NCI-H2171 treated with DMSO at 0.1 percent for 48 hours (cell line): ENCODE measurements around the gene SLC38A11.

Experiments used
- DNase-seq: peaks from one replicate; lab custom pipeline; 2025; lab: John Stamatoyannopoulos, UW

The SLC38A11 gene

DNA sequence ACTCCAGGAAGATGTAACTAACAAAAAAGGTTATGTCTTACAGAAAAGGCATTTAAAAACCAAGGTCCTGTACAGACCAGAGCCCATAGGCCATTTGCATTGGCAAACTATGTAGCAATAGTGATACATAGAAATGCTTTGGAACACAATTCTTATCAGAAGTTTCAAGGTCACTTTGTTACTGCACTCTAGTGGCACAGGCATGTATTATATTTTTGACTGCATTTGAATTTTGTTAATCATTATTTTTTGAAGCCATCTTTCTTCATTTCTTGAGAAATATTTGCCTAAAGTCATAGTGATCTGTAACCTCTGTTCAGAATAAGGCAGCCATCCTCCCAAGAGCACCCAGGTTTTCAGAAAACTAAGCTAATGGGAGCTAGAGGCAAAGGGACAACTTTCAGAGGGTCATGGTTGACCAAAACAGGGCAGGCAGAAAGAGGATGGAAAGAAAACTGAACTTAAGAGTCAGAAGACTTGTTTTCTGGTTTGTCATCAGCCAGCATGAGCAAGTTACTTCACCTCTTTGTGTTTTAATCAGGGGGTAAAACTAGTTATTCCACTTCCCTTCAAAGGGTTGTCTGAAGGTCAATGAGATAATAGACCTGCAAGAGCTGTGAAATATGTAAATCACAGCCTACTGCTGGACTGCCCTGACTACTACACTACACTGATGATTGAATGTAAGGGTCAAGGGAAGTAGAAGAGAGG, 41.5 kb downstream of the SLC38A11 start:
- DNase-seq, result peak; percentile 53

- peak; percentile 44 for DNase-seq
These were observed 42.3 kb downstream of the SLC38A11 start for GRCh38 chr2:164913011-164913410.

DNA sequence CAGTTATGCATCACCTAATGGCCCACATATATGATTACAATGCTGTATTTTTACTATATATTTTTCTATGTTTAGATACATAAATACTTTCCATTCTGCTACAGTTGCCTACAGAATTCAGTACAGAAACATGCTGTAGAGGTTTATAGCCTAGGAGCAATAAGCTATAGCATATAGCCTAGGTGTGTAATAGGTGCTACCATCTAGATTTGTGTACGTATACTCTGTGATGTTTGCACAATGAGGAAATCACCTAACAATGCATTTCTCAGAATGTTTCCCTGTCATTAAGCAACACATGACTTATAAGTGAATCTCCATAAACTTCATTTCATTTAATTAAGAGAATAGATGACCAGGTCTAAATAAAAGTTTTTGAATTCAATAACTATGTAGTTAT, 43.5 kb downstream of the SLC38A11 start:
- peak; percentile 39 for DNase-seq

DNA sequence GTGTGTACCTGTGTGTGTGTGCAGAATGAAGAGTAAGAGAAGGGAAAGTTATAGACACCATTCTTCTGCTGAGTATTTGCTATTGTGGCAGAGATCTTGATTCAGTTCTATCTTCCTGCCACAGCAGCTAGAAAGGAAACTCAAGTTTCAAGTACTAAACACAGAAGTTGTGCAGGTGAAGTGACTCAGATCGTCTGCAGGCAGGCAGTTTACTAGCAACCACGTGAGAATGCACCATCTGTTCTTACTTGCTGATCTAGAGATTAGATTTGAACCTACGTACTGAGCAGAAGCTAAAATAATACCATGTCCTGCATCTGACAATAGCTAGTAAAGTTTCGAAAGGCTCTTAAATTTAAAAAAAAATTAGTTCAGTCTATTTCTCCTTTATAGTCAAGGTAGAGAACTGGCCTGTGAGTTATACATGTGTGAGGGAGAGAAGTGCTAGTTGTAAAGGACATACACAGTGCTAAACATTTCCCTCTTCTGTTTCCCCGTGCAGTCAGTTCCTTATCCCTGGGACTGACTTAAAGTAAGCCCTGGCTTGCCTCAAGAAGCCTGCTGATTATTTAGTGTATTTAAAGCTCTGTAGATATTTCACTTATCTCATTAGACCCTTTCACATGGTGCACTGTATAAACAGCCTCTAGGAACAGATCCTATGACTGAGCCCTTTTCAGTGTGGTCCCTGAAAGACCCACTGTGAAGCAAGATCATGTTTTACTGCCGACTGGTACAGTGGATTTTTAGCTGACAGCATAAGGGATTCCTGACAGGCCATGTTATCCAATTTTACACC, 45.0 kb downstream of the SLC38A11 start:
- peak; percentile 99 for DNase-seq

- DNase-seq, result no peak
These were observed 48.4 kb downstream of the SLC38A11 start for GRCh38 chr2:164906947-164907346.

- no peak for DNase-seq
These were observed 50.0 kb downstream of the SLC38A11 start for GRCh38 chr2:164905307-164905706.

- peak; percentile 92 for DNase-seq
These were observed 51.4 kb downstream of the SLC38A11 start for GRCh38 chr2:164903951-164904350.

- DNase-seq, result peak; percentile 85
These were observed 52.1 kb downstream of the SLC38A11 start for GRCh38 chr2:164903204-164903603.

DNA sequence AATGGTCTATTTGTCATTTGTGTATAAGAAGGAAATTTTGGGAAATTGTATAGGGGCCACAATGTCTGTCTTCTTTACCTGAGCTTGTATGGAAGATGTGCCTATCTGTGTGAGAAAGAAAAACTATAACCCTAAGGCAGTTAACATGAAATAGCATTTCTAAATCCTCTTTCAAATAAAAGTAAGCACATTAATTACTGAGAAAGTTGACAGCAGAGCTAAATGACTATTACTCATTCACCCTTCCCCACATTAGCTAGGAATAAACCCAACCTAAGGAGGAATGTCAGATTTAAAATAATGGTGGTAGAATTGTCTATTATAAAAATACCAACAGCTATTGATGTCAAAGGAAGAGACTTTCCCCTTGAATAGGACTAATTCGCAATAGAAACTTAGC, 56.2 kb downstream of the SLC38A11 start:
- DNase-seq, result no peak

- DNase-seq, result no peak
These were observed 56.9 kb downstream of the SLC38A11 start for GRCh38 chr2:164898475-164898874.

GRCh38 chr2:164897469-164898260, 57.7 kb downstream of the SLC38A11 start:
- DNase-seq, result no peak

DNA sequence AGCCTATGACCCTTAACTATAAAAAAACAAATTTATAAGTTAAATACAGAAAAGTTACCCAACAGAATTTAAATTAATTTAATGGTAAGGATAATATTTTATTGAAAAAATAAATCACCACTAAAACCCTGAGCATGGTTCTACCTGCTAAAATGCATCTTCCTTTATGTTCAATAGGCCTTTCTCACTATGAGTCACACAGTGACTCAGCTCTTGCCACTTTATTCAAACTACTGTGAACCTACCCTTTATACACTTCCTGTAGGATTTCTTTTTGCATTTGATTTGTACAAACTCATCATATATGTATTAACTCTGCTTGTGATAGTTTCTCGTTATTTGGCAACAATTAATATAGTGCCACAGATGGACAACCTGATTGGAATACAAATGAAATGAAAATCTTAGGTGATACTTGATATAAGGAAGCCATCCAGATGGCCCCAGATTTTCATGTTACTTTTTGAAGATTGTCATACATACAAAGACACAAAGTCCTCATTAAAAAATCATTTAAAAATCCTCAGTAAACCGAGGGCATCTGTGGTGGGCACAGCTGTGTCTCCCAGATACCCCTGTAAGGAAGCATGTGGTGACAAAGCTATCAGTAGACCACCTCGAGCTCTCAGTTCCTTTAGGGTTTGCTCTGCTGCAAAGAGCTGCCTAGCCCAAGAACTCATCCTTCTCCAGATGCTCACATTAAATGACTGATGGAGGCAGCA, 58.5 kb downstream of the SLC38A11 start:
- peak; percentile 80 for DNase-seq

DNA sequence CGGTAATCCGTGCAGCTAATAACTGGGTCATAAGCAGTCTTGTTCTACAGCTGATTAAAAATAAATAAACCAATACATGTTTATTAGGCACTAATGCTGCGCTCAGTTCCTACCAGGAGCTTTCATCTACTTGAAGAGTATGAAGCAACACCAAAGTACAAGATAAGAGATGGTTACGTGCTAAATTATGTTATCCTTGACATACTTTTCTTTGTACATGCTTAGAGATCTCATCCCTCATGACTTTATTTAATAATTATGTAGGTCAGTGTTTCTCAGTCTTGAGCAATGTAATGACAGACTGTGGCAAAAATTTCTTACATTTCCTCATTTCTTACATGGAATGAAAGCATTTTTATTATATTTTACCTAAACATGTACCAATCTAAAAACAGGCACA, 59.1 kb downstream of the SLC38A11 start:
- DNase-seq, result no peak

DNA sequence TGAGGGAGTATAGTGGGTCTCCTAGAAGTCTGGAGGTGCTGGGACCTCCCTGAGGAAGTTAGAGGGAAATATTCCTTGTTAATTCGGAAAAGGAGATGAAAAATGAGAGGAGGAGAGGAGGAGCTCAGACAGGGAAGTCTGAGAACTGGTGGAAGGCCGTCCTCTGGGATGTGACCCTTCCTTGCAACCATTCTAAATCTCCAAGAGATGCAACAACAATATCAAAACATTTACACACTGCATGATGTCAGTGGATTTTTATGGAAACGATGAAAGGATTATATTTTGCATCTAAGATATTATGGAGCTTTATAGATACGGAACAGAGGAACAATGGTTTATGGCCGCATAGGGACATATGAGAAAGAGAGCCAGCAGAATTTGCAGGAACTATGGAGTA, 63.9 kb downstream of the SLC38A11 start:
- DNase-seq, result no peak

DNA sequence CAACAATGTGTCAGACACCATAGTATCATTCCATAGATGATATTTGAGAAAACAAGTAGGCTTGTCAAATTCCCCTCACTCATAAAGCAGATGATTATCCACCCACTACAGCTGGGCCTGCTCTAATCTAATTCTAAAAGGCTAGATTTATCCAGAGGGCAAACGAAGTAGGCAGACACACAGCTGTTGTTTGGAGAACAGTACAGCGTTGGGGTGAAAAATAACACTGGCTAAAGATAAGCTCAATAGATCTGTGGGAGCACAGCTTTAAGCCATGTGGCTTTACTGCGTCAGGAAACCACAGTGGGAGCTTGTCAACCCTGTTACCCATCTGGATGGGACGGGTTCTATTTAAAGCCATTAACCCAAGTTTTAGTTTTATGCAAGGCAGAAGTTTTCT, 64.8 kb downstream of the SLC38A11 start:
- DNase-seq, result peak; percentile 68

- DNase-seq, result no peak
These were observed 66.7 kb downstream of the SLC38A11 start for GRCh38 chr2:164888592-164888991.

GRCh38 chr2:164887434-164888144, 67.7 kb downstream of the SLC38A11 start:
- DNase-seq, result no peak

DNA sequence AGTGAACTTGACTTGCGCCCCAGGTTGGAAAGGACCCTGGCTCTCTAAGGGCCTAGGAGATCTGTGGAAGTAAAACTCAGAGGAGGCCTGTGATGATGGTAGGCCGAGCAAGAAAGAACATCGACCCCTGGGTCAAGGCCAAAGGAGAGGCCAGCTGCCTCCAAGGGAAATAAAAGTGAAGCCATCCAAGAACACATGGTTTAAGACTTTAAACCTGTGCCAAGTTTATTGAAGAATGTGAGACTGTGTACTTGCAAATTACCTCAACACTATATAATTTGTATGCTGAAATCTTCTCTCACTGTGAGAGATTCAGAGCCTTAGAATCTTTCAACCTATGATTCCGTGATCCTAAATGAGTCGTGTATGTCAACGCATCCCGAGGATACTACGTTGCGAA, 73.0 kb downstream of the SLC38A11 start:
- no peak for DNase-seq

- DNase-seq, result no peak
These were observed 73.8 kb downstream of the SLC38A11 start for GRCh38 chr2:164881524-164881923.

DNA sequence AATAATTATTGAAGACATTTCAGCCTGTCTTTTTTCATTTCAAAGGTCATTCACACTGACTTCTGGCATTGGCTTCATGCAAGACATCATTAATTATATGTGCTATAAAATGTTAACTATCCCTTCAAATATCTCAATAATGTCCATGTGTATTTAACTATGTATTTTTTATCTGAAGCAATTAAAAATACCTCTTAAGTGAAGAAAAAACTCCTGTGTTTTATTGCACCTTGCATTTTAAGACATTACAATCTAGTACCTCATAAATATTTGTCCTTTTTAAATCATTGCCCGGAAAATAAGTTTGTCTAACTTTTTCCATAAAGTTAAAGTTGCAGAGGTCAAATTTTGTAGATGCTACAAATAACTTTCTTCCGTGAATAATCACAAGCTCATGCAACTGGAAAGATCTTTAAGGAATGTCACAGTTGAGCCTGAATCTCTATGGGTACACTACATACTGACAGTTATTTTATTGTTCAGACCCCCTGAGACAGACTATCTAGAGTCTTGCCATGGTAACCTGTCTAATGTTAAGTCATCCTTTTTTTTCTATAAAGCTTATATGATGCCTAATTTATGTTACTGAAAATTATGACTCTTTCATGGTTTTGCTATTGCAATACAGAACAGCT, 75.3 kb downstream of the SLC38A11 start:
- DNase-seq, result no peak

- no peak for DNase-seq
These were observed 77.4 kb downstream of the SLC38A11 start for GRCh38 chr2:164877927-164878326.
